HuH-7 (cell line): ENCODE measurements around the gene KIF26B.

Source experiments
- DNase-seq: peaks from one replicate; pipeline ENCODE4 v3.0.0; 2011; ENCODE audit warnings: low spot score

Gene KIF26B

GRCh38 chr1:245512181-245512888 is 357.6 kb downstream of the KIF26B start:
- no peak for DNase-seq

GRCh38 chr1:245512980-245513578 is 358.3 kb downstream of the KIF26B start:
- no peak for DNase-seq

GRCh38 chr1:245516284-245516759 is 361.5 kb downstream of the KIF26B start:
- DNase-seq: peak; percentile 45

GRCh38 chr1:245520611-245521010 is 365.8 kb downstream of the KIF26B start:
- no peak for DNase-seq

- no peak for DNase-seq
These were observed 371.4 kb downstream of the KIF26B start for GRCh38 chr1:245526141-245526540.

- no peak for DNase-seq
These were observed 373.5 kb downstream of the KIF26B start for GRCh38 chr1:245528258-245528635.

- DNase-seq: no peak
These were observed 376.2 kb downstream of the KIF26B start for GRCh38 chr1:245530937-245531336.

GRCh38 chr1:245537992-245538391 is 383.2 kb downstream of the KIF26B start:
- no peak for DNase-seq

GRCh38 chr1:245538671-245539070 is 383.9 kb downstream of the KIF26B start:
- DNase-seq: no peak

GRCh38 chr1:245541369-245541768 is 386.6 kb downstream of the KIF26B start:
- no peak for DNase-seq

- no peak for DNase-seq
These were observed 387.6 kb downstream of the KIF26B start for GRCh38 chr1:245542365-245542764.

- DNase-seq: no peak
These were observed 389.5 kb downstream of the KIF26B start for GRCh38 chr1:245544236-245544635.

- no peak for DNase-seq
These were observed 392.1 kb downstream of the KIF26B start for GRCh38 chr1:245546875-245547274.

GRCh38 chr1:245549996-245550719 is 395.4 kb downstream of the KIF26B start:
- DNase-seq: no peak

GRCh38 chr1:245550720-245551043 is 395.9 kb downstream of the KIF26B start:
- DNase-seq: no peak

- DNase-seq: no peak
These were observed 396.8 kb downstream of the KIF26B start for GRCh38 chr1:245551536-245551935.

GRCh38 chr1:245552331-245552730 is 397.5 kb downstream of the KIF26B start:
- no peak for DNase-seq

GRCh38 chr1:245556057-245556456 is 401.3 kb downstream of the KIF26B start:
- no peak for DNase-seq

GRCh38 chr1:245558069-245558468 is 403.3 kb downstream of the KIF26B start:
- DNase-seq: peak; percentile 26

- no peak for DNase-seq
These were observed 405.6 kb downstream of the KIF26B start for GRCh38 chr1:245560316-245560859.

GRCh38 chr1:245561665-245562234 is 407.0 kb downstream of the KIF26B start:
- no peak for DNase-seq

GRCh38 chr1:245566134-245566533 is 411.3 kb downstream of the KIF26B start:
- no peak for DNase-seq

- no peak for DNase-seq
These were observed 412.2 kb downstream of the KIF26B start for GRCh38 chr1:245566952-245567351.
